Activated T-cell treated with anti-CD3 and anti-CD28 coated beads, Interleukin-2, amount 50 U/mL, for 72 hours (primary cell): ENCODE data around the gene TLK2. TPM values are rescaled to one million over a fixed set of nuclear protein-coding genes. Genes with fewer than 3 reads are reported as not detected.
"Not testable (repeated sequence)": the region's sequence is repeated elsewhere in the genome, so short reads cannot be mapped to it uniquely, and the experiment has no call there.

Source experiments
- ATAC-seq, 2 donors: fragments of 150-1000 bp; cut with Tn5 transposase; replicated peaks in 1 of 2; 2 replicates each; pipeline ENCODE4 v1.10.0; 2021; ENCODE audit warnings: moderate library complexity in 2 of 2, mild to moderate bottlenecking in 1 of 2
- DNase-seq, 2 donors: peaks; one replicate each; pipeline ENCODE4 v3.0.0; 2021 to 2022; ENCODE audit warnings: mixed read lengths in 1 of 2
- H3K27ac Mint-ChIP-seq: one replicate; pipeline ENCODE4 v1.8.0; 2022; ENCODE audit warnings: mild to moderate bottlenecking, moderate library complexity, mixed read lengths
- H3K27me3 Mint-ChIP-seq: one replicate; pipeline ENCODE4 v1.8.0; 2022; ENCODE audit warnings: low read depth, mixed read lengths
- H3K36me3 Mint-ChIP-seq, 2 donors: one replicate each; pipeline ENCODE4 v1.8.0; 2022; ENCODE audit warnings: mixed read lengths in 2 of 2, mild to moderate bottlenecking in 1 of 2; ENCODE audit not compliant: insufficient read depth in 2 of 2
- H3K4me1 Mint-ChIP-seq: one replicate; pipeline ENCODE4 v1.8.0; 2022; ENCODE audit warnings: low read depth, mixed read lengths
- H3K4me3 Mint-ChIP-seq, 2 donors: one replicate each; pipeline ENCODE4 v1.8.0; 2022; ENCODE audit warnings: mild to moderate bottlenecking in 2 of 2, mixed read lengths in 2 of 2, moderate library complexity in 2 of 2
- H3K9me3 Mint-ChIP-seq, 2 donors: one replicate each; pipeline ENCODE4 v1.8.0; 2022; ENCODE audit warnings: mixed read lengths in 2 of 2
- total RNA-seq, 2 donors: library from RNA; stranded (reverse); gene quantifications; one replicate each; pipeline ENCODE4 v1.2.3, GENCODE V29; 2022

TLK2 gene
- total RNA-seq, 2 donors from 2014 or later = 46.6 to 47.6 TPM

GRCh38 chr17:62600805-62601204 lies 122.2 kb downstream of the TLK2 start:
- H3K36me3 Mint-ChIP-seq = peaks cover 8 to 20% of the 10 kb centered on the region in 2 donors
- ATAC-seq = no peak

DNA sequence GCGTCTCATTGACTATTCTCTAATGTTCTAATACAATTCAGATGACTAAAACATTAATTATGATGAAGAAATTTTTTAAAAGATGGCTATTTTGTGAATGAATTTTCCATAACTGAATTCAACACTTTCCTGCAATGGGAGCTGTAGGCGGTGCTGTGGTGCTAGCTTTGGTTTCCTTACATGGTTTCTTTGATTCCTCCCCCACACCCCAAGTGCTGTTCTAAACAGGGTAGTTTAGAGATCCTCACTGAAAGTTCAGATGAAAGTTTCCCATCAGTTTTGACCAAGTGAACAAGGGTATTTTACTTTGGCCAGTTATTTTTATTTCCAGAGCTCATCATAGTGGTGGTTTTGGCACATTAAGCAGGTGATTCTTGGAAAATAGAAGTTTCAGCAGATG lies 122.8 kb downstream of the TLK2 start:
- H3K27ac Mint-ChIP-seq = no peak overlapping the region

More at GRCh38 chr17:62600805-62601204, 122.2 kb downstream of the TLK2 start:
- DNase-seq = no peak
- no peak overlapping the region for H3K4me3 Mint-ChIP-seq
- H3K4me1 Mint-ChIP-seq = peaks cover 5% of the 10 kb centered on the region
- H3K27me3 Mint-ChIP-seq = no peaks in the 10 kb centered on the region
- H3K9me3 Mint-ChIP-seq = no peaks in the 10 kb centered on the region
- no peak overlapping the region for H3K27ac Mint-ChIP-seq

DNA sequence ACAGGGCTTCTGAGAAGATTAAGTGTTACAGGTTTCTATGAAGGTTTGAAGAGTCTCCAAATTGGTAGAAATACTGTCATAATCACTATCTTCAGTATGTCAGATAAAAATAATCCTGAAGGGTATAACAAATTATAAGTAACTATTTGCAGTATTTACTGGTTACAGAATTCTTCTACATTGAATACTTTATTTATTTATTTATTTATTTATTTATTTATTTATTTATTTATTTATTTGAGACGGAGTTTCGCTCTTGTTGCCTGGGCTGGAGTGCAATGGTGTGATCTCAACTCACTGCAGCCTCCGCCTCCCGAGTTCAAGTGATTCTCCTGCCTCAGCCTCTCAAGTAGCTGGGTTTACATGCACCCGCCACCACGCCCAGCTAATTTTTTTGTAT lies 125.2 kb downstream of the TLK2 start:
- peaks cover 5 to 22% of the 10 kb centered on the region in 2 donors for H3K36me3 Mint-ChIP-seq
- not testable (repeated sequence) for H3K27ac Mint-ChIP-seq, ATAC-seq, H3K27me3 Mint-ChIP-seq, H3K4me1 Mint-ChIP-seq, H3K9me3 Mint-ChIP-seq, H3K4me3 Mint-ChIP-seq, DNase-seq

More for the DNA sequence above, 122.8 kb downstream of the TLK2 start:
- Mint-ChIP-seq H3K27me3 (no peaks in the 10 kb centered on the region), H3K9me3 (no peaks in the 10 kb centered on the region), H3K36me3 (peaks cover 8 to 15% of the 10 kb centered on the region in 2 donors), H3K4me3 (no peak overlapping the region), H3K4me1 (peaks cover 5% of the 10 kb centered on the region)
- ATAC-seq = no peak
- DNase-seq = no peak

DNA sequence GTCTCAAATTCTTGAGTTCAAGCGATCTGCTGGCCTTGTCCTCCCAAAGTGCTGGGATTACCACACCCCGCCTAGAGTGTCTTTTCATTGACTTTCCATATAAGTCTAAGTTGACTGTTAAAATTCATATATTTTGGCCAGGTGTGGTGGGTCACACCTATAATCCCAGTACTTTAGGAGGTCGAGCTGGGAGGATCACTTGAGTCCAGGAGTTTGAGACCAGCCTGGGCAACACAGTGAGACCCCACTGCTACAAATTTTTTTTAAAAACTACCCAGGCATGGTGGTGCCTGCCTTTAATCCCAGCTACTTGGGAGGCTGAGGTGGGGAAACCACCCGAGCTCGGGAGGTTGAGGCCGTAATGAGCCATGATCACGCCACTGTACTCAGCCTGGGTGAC lies 127.0 kb downstream of the TLK2 start:
- H3K9me3 Mint-ChIP-seq = no peaks in the 10 kb centered on the region
- ATAC-seq = no peak
- H3K36me3 Mint-ChIP-seq = peaks cover 7 to 22% of the 10 kb centered on the region in 2 donors
- H3K27ac Mint-ChIP-seq = no peak overlapping the region
- no peak for DNase-seq
- H3K27me3 Mint-ChIP-seq = no peaks in the 10 kb centered on the region
- H3K4me1 Mint-ChIP-seq = peaks cover 7% of the 10 kb centered on the region
- H3K4me3 Mint-ChIP-seq = no peak overlapping the region

DNA sequence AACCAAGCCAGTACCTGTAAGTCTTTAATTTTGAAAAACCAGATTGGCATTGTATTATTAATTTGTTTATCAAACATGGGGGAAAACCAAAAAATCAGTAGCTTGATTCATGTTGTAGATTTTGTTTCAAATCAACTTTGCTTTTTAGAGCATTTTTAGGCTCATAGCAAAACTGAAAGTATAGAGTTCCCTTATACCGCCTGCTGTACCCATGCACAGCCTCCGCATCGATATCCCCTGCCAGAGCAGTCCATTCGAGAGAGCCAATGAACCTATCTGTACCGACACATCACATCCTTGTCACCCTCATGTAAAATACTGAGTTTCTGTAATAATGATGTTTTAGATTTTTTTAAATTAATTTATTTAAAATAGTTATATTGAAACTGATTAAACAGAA lies 132.7 kb downstream of the TLK2 start:
- peak overlapping the region in 1 of 2 donors; percentile 65 for H3K4me3 Mint-ChIP-seq
- H3K36me3 Mint-ChIP-seq = peaks cover 8 to 21% of the 10 kb centered on the region in 2 donors
- DNase-seq (no peak), ATAC-seq (peak in 1 of 2 donors; percentile 76)
- H3K27me3 Mint-ChIP-seq = no peaks in the 10 kb centered on the region
- no peaks in the 10 kb centered on the region for H3K9me3 Mint-ChIP-seq
- H3K4me1 Mint-ChIP-seq = peaks cover 17% of the 10 kb centered on the region
- no peak overlapping the region for H3K27ac Mint-ChIP-seq

DNA sequence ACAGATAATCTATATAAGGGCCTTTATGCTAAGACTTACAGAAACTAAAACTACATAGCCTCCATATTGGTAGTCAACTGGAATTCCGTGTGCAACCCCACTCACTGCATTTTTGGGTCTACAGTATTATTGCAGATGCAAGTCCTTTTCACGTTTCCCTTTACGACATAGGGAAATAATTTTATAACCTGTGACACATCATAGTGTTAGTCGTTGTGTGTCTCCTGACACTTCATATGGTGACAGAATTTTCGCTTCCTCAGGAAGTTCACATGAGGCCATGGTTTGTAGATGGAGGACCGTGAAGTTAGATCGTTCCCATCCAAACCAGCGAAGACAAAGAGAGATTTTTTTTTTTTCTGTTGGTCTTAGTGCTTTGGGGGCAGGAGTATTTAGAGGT lies 133.1 kb downstream of the TLK2 start:
- no peak overlapping the region for H3K27ac Mint-ChIP-seq
- ATAC-seq = peak in 1 of 2 donors; percentile 45
- DNase-seq = no peak
- no peak overlapping the region for H3K4me3 Mint-ChIP-seq
- peaks cover 17% of the 10 kb centered on the region for H3K4me1 Mint-ChIP-seq
- no peaks in the 10 kb centered on the region for H3K9me3 Mint-ChIP-seq
- no peaks in the 10 kb centered on the region for H3K27me3 Mint-ChIP-seq
- H3K36me3 Mint-ChIP-seq = peaks cover 8 to 21% of the 10 kb centered on the region in 2 donors

GRCh38 chr17:62612289-62612688 lies 133.7 kb downstream of the TLK2 start:
- peaks cover 8 to 18% of the 10 kb centered on the region in 2 donors for H3K36me3 Mint-ChIP-seq
- H3K4me1 Mint-ChIP-seq = peaks cover 17% of the 10 kb centered on the region
- DNase-seq, H3K27ac Mint-ChIP-seq, H3K27me3 Mint-ChIP-seq, H3K9me3 Mint-ChIP-seq, H3K4me3 Mint-ChIP-seq, ATAC-seq: not testable (repeated sequence)

- not testable (repeated sequence) for H3K9me3 Mint-ChIP-seq, H3K27me3 Mint-ChIP-seq, ATAC-seq, DNase-seq, H3K4me3 Mint-ChIP-seq, H3K27ac Mint-ChIP-seq
- Mint-ChIP-seq H3K4me1 (peaks cover 17% of the 10 kb centered on the region), H3K36me3 (peaks cover 8 to 11% of the 10 kb centered on the region in 2 donors)
Observed at GRCh38 chr17:62613095-62613494, 134.5 kb downstream of the TLK2 start.

- DNase-seq (no peak), ATAC-seq (no peak)
- Mint-ChIP-seq H3K36me3 (peaks cover 8% of the 10 kb centered on the region in 2 donors), H3K4me1 (peaks cover 17% of the 10 kb centered on the region), H3K27ac (no peak overlapping the region), H3K27me3 (no peaks in the 10 kb centered on the region), H3K9me3 (no peaks in the 10 kb centered on the region), H3K4me3 (no peak overlapping the region)
Observed at GRCh38 chr17:62614142-62614541, 135.5 kb downstream of the TLK2 start.

- ATAC-seq = no peak
- peaks cover 16% of the 10 kb centered on the region for H3K4me1 Mint-ChIP-seq
- no peaks in the 10 kb centered on the region for H3K27me3 Mint-ChIP-seq
- no peak overlapping the region for H3K4me3 Mint-ChIP-seq
- no peak overlapping the region for H3K27ac Mint-ChIP-seq
- peaks cover 1 to 4% of the 10 kb centered on the region in 2 donors for H3K36me3 Mint-ChIP-seq
- no peak for DNase-seq
- no peaks in the 10 kb centered on the region for H3K9me3 Mint-ChIP-seq
Observed at GRCh38 chr17:62615503-62615902, 136.9 kb downstream of the TLK2 start.

- H3K4me1 Mint-ChIP-seq = peaks cover 7% of the 10 kb centered on the region
Observed at GRCh38 chr17:62616993-62617893, 138.6 kb downstream of the TLK2 start.

DNA sequence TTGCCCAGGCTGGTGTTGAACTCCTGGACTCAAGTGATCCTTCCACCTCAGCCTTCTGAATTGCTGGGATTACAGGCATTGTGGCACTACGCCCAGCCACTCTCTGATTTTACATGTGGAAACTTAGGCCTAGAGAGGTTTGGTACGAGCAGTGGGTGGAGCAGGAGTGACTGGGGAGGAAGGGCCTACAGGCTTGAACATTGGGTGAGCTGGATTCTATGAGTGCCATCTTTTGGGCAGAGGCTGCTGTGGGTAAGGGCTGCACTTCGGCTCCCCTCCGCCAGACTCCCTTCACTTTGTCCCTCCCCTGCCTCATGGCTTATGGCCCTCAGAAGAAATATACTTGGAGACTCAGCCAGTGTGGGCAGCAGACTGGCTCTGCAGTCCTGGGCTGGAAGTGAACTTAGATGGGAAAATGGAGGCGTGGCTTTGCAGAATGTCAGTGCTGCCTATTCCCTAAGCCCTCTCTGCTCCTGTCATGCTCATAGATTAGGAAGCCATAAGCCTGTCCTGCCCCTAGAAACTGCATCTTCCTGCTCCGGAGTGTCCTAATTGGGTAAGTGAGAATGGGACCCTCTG lies 139.4 kb downstream of the TLK2 start:
- no peaks in the 10 kb centered on the region for H3K27me3 Mint-ChIP-seq
- no peaks in the 10 kb centered on the region for H3K9me3 Mint-ChIP-seq
- no peak for DNase-seq
- peaks cover 7% of the 10 kb centered on the region for H3K4me1 Mint-ChIP-seq
- H3K36me3 Mint-ChIP-seq = peaks cover 0 to 3% of the 10 kb centered on the region in 2 donors
- ATAC-seq = no peak
- H3K27ac Mint-ChIP-seq = no peak overlapping the region
- H3K4me3 Mint-ChIP-seq = no peak overlapping the region

More at GRCh38 chr17:62616993-62617893, 138.6 kb downstream of the TLK2 start:
- H3K4me3 Mint-ChIP-seq = no peak overlapping the region
- H3K27me3 Mint-ChIP-seq = no peaks in the 10 kb centered on the region
- no peak overlapping the region for H3K27ac Mint-ChIP-seq
- no peaks in the 10 kb centered on the region for H3K9me3 Mint-ChIP-seq
- DNase-seq = no peak
- peaks cover 0 to 3% of the 10 kb centered on the region in 2 donors for H3K36me3 Mint-ChIP-seq
- peak in 1 of 2 donors; percentile 34 for ATAC-seq

GRCh38 chr17:62618647-62619416 lies 140.2 kb downstream of the TLK2 start:
- Mint-ChIP-seq H3K9me3 (no peaks in the 10 kb centered on the region), H3K27me3 (no peaks in the 10 kb centered on the region), H3K4me1 (peaks cover 7% of the 10 kb centered on the region), H3K36me3 (peaks cover 0 to 3% of the 10 kb centered on the region in 2 donors), H3K27ac (no peak overlapping the region), H3K4me3 (no peak overlapping the region)
- DNase-seq (no peak), ATAC-seq (no peak)
